ENCODE results near the gene SLC2A13.

GRCh38 chr12:39935275-39935674 is 170.6 kb downstream of the SLC2A13 start:
- TF ChIP-seq YY1 (IDR thresholded peaks at IDR 0.05) (no peak), FOXA1 (IDR thresholded peaks at IDR 0.05) (no peak), RAD21 (IDR thresholded peaks at IDR 0.05) (no peak), GABPA (IDR thresholded peaks at IDR 0.05 in 1 of 2, conservative IDR thresholded peaks at IDR 0.05 in 1 of 2) (no peak)
- TF ChIP-seq, protein P1, sequence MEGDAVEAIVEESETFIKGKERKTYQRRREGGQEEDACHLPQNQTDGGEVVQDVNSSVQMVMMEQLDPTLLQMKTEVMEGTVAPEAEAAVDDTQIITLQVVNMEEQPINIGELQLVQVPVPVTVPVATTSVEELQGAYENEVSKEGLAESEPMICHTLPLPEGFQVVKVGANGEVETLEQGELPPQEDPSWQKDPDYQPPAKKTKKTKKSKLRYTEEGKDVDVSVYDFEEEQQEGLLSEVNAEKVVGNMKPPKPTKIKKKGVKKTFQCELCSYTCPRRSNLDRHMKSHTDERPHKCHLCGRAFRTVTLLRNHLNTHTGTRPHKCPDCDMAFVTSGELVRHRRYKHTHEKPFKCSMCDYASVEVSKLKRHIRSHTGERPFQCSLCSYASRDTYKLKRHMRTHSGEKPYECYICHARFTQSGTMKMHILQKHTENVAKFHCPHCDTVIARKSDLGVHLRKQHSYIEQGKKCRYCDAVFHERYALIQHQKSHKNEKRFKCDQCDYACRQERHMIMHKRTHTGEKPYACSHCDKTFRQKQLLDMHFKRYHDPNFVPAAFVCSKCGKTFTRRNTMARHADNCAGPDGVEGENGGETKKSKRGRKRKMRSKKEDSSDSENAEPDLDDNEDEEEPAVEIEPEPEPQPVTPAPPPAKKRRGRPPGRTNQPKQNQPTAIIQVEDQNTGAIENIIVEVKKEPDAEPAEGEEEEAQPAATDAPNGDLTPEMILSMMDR (IDR thresholded peaks at IDR 0.05; ENCODE audit: low read depth, low read length, missing input control), result no peak
- TF ChIP-seq, protein P2, sequence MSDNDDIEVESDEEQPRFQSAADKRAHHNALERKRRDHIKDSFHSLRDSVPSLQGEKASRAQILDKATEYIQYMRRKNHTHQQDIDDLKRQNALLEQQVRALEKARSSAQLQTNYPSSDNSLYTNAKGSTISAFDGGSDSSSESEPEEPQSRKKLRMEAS (IDR thresholded peaks at IDR 0.05), result no peak
